Vagina (tissue), 2 donors: ENCODE data around the gene QRICH2.

ENCODE experiments used
- CTCF ChIP-seq, 3 experiments: fragments of 450-650 bp in 2 of 3; fragments of 200-600 bp in 1 of 3; sonication (generic) in 1 of 3; IDR thresholded peaks; one replicate each; pipeline ENCODE4 v1.5.1; 2017 to 2019; ENCODE audit warnings: antibody characterized with exemption in 3 of 3, mild to moderate bottlenecking in 2 of 3, moderate library complexity in 2 of 3
- POLR2A ChIP-seq, 2 donors: fragments of 450-650 bp; IDR thresholded peaks; one replicate each; pipeline ENCODE4 v1.6.1; 2017; ENCODE audit warnings: antibody characterized with exemption in 2 of 2, mild to moderate bottlenecking in 2 of 2, moderate library complexity in 2 of 2
- POLR2AphosphoS5 ChIP-seq, 2 donors: sonication (generic); formaldehyde crosslinking; IDR thresholded peaks; one replicate each; pipeline ENCODE4 v1.9.0; 2017; ENCODE audit warnings: antibody characterized with exemption in 2 of 2, mild to moderate bottlenecking in 2 of 2, low read depth in 1 of 2; ENCODE audit not compliant: insufficient read depth in 1 of 2

DNA sequence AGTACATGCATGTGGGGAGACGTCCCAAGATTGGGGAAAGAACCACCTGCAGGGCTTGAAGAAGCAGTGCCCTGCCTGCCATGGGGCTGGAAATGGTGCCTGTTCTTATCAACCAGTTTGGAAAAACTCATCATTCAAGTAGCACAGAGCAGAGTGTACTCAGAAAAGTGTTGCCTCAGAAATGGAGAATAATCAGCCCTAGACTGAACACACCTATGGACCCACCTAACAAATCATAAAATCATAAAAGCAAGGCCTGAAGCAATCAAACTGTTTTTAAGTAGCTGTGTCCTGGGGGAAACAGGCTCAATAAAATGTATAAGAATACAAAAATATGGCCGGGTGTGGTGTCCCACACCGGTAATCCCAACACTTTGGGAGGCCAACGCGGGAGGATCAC is 11.2 kb downstream of the QRICH2 start:
- TF ChIP-seq CTCF (IDR thresholded peaks at IDR 0.05), result no peak
- no peak for TF ChIP-seq POLR2AphosphoS5 (IDR thresholded peaks at IDR 0.05; ENCODE audit: insufficient read depth in 1 of 2, low read depth in 1 of 2)
- TF ChIP-seq POLR2A (IDR thresholded peaks at IDR 0.05), result no peak
